ENCODE measurements around the gene ERCC6L2.

ERCC6L2 gene

GRCh38 chr9:95896580-95896979 lies 21.1 kb downstream of the ERCC6L2 start:
- no peak for ATAC-seq
- TF ChIP-seq OSR1 (CRISPR knock-in tag; IDR thresholded peaks at IDR 0.05) (no peak), PPARA (CRISPR knock-in tag; IDR thresholded peaks at IDR 0.05; ENCODE audit: borderline replicate concordance) (no peak), ZC3H10 (CRISPR knock-in tag; IDR thresholded peaks at IDR 0.05) (no peak), SNAI2 (CRISPR knock-in tag; IDR thresholded peaks at IDR 0.05) (no peak), ZFP30 (CRISPR knock-in tag; IDR thresholded peaks at IDR 0.05) (no peak), ESRRG (CRISPR knock-in tag; IDR thresholded peaks at IDR 0.05) (no peak), ZFP3 (CRISPR knock-in tag; IDR thresholded peaks at IDR 0.05) (no peak), CREB5 (CRISPR knock-in tag; IDR thresholded peaks at IDR 0.05; ENCODE audit: low read depth) (no peak), ZNF70 (CRISPR knock-in tag; IDR thresholded peaks at IDR 0.05) (no peak), POU6F1 (CRISPR knock-in tag; IDR thresholded peaks at IDR 0.05; ENCODE audit: borderline replicate concordance, low read depth) (no peak), TCF4 (CRISPR knock-in tag; IDR thresholded peaks at IDR 0.05; ENCODE audit: borderline replicate concordance) (no peak), PATZ1 (CRISPR knock-in tag; IDR thresholded peaks at IDR 0.05; ENCODE audit: borderline replicate concordance) (no peak), ZNF8 (CRISPR knock-in tag; IDR thresholded peaks at IDR 0.05) (no peak), TOX (CRISPR knock-in tag; IDR thresholded peaks at IDR 0.05; ENCODE audit: borderline replicate concordance) (no peak), CSDC2 (CRISPR knock-in tag; IDR thresholded peaks at IDR 0.05) (no peak), ARNTL (CRISPR knock-in tag; IDR thresholded peaks at IDR 0.05; ENCODE audit: borderline replicate concordance, low read depth) (no peak), TSHZ2 (CRISPR knock-in tag; IDR thresholded peaks at IDR 0.05) (no peak), CSRNP3 (CRISPR knock-in tag; IDR thresholded peaks at IDR 0.05) (no peak), ISL1 (CRISPR knock-in tag; IDR thresholded peaks at IDR 0.05) (no peak)

- no peak for ATAC-seq
- no peak for TF ChIP-seq ZFP30 (CRISPR knock-in tag; IDR thresholded peaks at IDR 0.05)
- TF ChIP-seq BACH2 (CRISPR knock-in tag; IDR thresholded peaks at IDR 0.05; ENCODE audit: borderline replicate concordance), result no peak
These were observed 26.0 kb downstream of the ERCC6L2 start for GRCh38 chr9:95901506-95901905.

- no peak for TF ChIP-seq CSDC2 (CRISPR knock-in tag; IDR thresholded peaks at IDR 0.05)
- TF ChIP-seq ZFP3 (CRISPR knock-in tag; IDR thresholded peaks at IDR 0.05), result no peak
- no peak for TF ChIP-seq ESRRG (CRISPR knock-in tag; IDR thresholded peaks at IDR 0.05)
- no peak for TF ChIP-seq GLIS3 (CRISPR knock-in tag; IDR thresholded peaks at IDR 0.05)
- no peak for TF ChIP-seq ZNF565 (CRISPR knock-in tag; conservative IDR thresholded peaks at IDR 0.05; ENCODE audit: low read depth)
- no peak for TF ChIP-seq PPARA (CRISPR knock-in tag; IDR thresholded peaks at IDR 0.05; ENCODE audit: borderline replicate concordance)
- no peak for TF ChIP-seq POU6F1 (CRISPR knock-in tag; IDR thresholded peaks at IDR 0.05; ENCODE audit: borderline replicate concordance, low read depth)
- TF ChIP-seq ZNF70 (CRISPR knock-in tag; IDR thresholded peaks at IDR 0.05), result no peak
- TF ChIP-seq CSRNP3 (CRISPR knock-in tag; IDR thresholded peaks at IDR 0.05), result no peak
- TF ChIP-seq ZC3H10 (CRISPR knock-in tag; IDR thresholded peaks at IDR 0.05), result no peak
- no peak for TF ChIP-seq ISL1 (CRISPR knock-in tag; IDR thresholded peaks at IDR 0.05)
- no peak for TF ChIP-seq RARB (CRISPR knock-in tag; IDR thresholded peaks at IDR 0.05)
- no peak for TF ChIP-seq TOX (CRISPR knock-in tag; IDR thresholded peaks at IDR 0.05; ENCODE audit: borderline replicate concordance)
- TF ChIP-seq ZNF8 (CRISPR knock-in tag; IDR thresholded peaks at IDR 0.05), result no peak
- no peak for ATAC-seq
These were observed 27.9 kb downstream of the ERCC6L2 start for GRCh38 chr9:95903398-95903797.
